Measurements from ENCODE around the gene BTBD2. TPM values are rescaled to one million over a fixed set of nuclear protein-coding genes. Genes with fewer than 3 reads are reported as not detected.

BTBD2 gene
- total and polyA plus RNA-seq, 2 of the 8 experiments (the other 6 are each of a cell fraction or from before 2014, with no cell fraction given): 91.7 to 92.3 TPM

GRCh38 chr19:1985588-1986356, 29.7 kb downstream of the BTBD2 start (continued):
- TF ChIP-seq USF2 (IDR thresholded peaks at IDR 0.05; ENCODE audit: low read length) (no peak), ATF3 (IDR thresholded peaks at IDR 0.05; ENCODE audit: insufficient read depth, low read depth, low read length) (no peak), CREB1 (IDR thresholded peaks at IDR 0.05) (no peak)
